GF-D8 (cell line): Measurements from ENCODE around the gene PLAU.
"Not testable (repeated sequence)": the region's sequence is repeated elsewhere in the genome, so short reads cannot be mapped to it uniquely, and the experiment has no call there.

Source experiments
- DNase-seq: peaks from one replicate; lab custom pipeline; 2025; lab: John Stamatoyannopoulos, UW

PLAU gene

DNA sequence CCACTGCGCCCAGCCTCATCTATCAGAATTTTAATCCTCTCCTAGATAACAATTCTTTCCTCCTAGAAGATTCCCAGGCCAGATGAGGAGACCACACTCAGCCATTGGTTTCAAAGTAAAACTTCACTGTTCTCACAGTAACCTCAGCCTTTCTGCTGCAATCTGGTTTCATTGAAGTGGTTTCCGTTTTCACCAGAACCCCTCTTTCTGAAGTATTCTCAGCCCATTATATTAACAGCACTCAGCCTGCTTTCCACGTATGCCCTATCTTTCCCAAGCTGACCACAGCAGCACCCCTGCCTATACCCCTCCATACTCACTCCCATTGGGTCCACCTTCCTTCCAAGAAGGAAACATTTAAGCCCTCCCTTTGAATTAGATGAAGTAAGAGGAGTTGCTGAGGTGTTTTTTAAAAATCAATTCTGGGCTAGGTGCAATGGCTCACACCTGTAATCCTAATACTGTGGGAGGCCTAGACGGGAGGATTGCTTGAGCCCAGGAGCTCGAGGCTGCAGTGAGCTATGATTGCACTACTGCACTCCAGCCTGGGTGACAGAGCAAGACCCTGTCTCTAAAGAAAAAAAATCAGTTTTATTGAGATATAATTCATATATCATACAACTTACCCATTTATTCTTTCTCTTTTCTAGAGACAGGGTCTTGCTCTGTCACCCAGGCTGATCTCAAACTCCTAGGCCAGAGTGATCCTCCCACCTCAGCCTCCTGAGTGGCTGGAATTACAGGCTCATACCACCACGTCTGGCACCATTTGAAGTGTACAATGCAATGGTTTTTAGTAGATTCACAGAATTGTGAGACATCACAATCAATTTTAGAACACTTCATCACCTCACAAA is 11.3 kb downstream of the PLAU start:
- no peak for DNase-seq

DNA sequence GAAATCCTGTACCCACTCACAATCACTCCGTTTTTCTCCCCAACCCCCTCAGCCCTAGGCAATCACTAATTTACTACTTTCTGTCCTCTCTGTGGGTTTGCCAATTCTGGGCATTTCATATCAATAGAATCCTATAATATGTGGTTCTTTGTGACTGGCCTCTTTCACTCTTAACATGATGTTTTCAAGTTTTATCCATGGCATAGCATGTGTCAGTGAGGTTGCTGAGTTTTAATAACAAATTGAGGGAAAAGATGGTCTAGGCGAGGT is 11.9 kb downstream of the PLAU start:
- no peak for DNase-seq

- no peak for DNase-seq
These were observed 13.1 kb downstream of the PLAU start for GRCh38 chr10:73923935-73924598.

DNA sequence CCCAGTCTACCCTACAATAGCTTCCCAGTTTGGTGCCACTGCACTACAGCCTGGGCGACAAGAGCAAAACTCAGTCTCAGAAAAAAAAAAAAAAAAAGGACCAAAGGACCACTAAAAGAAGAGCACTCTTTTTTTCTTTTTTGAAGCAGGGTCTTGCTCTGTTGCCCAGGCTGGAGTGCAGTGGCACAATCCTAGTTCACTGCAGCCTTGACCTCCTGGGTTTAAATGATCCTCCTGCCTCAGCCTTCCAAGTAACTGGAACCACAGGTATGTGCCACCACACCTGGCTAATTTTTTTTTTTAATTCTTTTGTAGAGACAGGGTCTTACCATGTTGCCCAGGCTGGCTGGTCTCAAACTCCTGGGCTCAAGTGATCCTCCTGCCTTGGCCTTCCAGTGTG is 14.0 kb downstream of the PLAU start:
- no peak for DNase-seq

- DNase-seq: no peak
These were observed 14.6 kb downstream of the PLAU start for GRCh38 chr10:73925539-73925938.

DNA sequence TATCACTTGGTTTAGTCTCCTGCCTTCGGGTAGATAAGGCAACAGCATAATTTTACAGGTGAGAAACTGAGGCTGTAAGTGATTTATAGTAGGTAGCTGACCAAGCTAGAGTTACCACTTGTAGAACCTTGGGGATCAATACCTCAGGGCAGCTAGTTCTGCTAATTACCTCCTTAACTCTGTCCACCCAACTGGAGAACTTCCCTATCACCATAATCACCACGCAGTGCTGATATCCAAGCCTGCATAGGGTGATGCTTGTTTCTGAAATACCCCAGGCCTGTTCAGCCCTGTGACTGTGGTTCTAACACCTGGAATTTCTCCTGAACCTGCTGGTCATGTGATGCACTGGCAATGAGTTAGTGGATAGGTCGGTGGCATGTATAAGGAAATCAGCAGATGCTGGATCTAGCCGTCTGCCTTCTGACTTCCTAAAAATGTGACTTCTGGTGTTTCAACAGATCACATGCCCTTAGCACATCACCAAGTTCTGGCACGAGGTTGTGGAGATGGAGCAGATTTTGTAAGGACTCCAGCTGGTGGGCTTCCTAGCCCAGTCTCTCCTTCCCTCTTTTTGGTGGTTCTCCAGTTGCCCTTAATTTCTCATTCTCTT is 15.3 kb downstream of the PLAU start:
- peak; percentile 68 for DNase-seq

- not testable (repeated sequence) for DNase-seq
These were observed 19.8 kb downstream of the PLAU start for GRCh38 chr10:73930630-73931327.

DNA sequence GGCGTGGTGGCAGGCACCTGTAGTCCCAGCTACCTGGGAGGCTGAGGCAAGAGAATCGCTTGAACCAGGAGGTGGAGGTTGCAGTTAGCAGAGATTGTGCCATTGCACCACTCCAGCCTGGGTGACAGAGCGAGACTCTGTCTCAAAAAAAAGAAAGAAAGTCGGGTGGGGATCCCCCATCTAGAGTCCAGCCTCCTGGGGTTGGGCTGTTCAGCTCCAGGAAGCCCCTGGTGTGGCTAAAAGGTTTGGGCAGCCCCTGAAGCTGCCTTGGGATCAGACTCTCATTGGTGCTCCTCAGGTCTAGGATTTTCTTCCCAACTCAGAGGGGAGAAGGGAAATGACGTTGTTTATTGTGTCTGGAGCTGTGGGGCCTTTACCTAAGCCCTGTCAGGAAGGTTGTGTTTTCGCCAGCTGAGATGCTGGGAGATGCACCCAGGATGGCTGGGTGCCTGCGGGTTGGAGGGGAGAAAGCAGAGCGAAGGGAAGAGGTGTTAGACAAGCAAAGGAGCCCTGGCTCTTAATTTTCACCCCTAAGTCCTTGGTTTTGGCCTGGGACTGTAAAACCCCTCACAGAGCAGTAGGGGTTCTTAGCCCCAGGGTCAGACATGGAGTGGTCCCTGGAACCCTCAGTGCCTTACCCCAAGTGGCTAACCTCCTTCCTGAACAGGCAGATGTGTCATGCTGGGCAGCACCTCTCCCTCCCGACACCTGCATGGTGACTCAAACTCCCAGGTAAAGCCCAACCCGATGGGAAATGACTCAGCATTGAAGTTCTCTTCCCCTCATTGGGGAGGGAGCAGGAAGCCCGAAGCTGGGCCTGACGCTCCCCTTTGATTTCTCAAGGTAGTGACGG is 21.1 kb downstream of the PLAU start:
- DNase-seq: no peak

- DNase-seq: no peak
These were observed 21.7 kb downstream of the PLAU start for GRCh38 chr10:73932620-73933112.

GRCh38 chr10:73934074-73934473 is 23.1 kb downstream of the PLAU start:
- DNase-seq: no peak

DNA sequence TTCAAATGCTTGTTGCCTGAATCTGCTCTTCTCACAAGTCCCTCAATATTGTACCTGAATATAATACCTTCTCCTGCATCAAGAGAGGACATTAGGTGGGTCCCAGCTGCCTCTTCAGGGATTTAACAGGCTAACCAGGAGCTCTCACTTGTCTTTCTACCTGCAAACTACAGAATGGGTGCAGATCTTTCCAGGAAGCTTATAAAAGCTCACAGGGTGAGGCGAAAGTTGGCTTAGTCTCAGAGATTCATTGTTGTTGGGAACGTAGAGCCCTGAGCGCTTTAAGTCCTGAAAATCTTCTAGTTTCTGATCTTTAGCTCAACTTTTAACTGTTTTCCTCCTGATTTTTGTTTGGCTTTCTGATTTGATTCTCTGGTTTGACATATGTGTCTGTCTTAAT is 25.0 kb downstream of the PLAU start:
- DNase-seq: no peak

DNA sequence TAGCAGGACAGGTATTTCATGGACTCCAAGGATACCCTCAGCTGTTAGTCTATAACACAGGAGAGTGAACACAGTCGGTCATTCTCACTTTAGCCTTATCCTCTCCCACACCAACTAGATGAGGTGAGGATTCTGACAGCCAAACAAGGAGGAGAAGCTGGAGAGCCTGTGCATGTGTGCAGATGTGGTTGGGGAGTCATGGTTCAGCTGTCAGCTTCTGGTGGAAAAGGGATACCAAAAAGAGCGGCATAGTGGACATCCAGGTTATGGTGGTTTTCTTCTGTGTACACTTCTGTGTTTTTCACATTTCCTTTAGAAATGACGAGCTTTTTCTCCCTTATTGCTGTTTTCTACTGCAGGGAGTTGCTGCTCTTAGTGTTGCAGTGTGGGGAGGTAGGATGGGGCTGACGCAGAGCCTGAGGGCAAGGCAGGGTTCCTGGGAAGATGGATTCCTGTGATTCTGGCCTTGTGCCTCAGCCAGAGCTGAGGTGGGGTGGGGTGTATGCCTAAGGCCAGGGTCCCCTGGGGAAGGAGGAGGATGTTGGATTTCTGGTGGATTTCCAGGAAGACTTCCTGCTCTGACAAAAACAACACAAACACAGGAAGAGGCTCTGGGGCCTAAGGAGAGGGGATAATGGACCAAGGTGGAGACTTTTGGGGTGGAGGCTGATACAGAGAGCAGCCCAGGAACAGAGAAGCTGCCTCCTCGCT is 26.6 kb downstream of the PLAU start:
- DNase-seq: no peak

DNA sequence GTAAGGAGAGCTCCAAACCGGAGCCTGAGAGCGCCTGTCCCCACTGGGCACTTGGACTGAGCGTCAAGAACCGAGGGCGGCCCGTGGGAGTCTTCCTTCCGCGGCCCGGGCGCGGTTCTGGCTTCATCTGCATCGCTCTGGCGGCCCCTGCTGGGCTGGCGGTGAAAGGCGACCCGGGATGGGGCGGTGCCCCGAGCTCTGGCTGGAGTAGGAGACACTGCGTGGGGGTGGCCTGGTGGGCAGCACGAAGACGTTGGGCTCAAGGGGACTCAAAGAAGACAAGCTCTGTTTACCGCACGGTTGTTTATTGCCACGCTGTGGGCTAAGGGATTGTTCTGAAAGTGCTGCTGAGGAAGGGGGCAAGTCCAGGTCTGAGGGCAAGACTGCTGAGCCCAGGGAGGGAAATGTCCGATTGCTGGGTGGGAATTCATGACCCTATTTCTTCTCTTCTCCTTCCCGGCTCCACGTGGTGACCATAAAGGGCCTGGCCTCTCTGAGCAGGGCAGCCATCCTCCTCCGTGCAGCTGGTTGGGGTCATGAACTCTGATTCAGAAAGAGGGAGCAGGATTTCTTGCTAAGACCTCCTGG is 29.8 kb downstream of the PLAU start:
- no peak for DNase-seq

GRCh38 chr10:73941300-73941699 is 30.4 kb downstream of the PLAU start:
- DNase-seq: no peak

- no peak for DNase-seq
These were observed 33.6 kb downstream of the PLAU start for GRCh38 chr10:73944356-73945100.

- DNase-seq: no peak
These were observed 35.6 kb downstream of the PLAU start for GRCh38 chr10:73946253-73947145.

DNA sequence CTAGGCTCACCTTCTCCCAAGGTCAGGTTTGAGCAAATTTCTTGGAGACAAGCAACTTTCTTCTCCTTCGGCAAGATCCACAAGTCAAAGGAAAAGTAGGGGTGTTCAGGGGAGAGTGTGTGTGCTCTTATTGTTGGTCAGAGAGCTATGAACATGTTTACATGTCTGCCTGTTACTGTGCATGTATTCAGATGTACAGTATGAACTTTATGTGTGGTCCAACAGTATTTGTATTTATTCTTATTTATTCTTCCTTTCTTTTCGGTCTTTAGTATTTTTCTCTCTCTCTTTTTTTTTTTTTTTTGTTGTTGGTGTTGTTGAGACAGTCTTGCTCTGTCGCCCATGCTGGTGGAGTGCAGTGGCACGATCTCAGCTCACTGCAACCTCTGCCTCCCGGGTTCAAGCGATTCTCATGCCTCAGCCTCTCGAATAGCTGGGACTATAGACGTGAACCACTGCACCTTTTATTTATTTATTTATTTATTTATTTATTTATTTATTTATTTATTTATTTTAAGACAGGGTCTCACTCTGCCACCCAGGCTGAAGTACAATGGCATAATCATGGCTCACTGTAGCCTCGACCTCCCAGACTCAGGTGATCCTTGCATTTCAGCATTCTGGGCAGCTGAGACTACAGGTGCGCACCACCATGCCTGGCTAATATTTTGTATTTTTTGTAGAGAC is 38.2 kb downstream of the PLAU start:
- no peak for DNase-seq
